ENCODE data around the gene MOB3A.

MOB3A gene

GRCh38 chr19:2081873-2082810 is 14.0 kb downstream of the MOB3A start:
- in situ Hi-C loops (cut with HindIII; ENCODE audit: low sequenced_read_pairs) = loop anchor here (10.0 kb wide), 1 partner anchor 87 kb away; no protein-coding TSS in a partner anchor
- no peak overlapping the region for H3K4me3 ChIP-seq (ENCODE audit: low read depth, low read length)
- DNase-seq (ENCODE audit: low read depth) = no peak
- TF ChIP-seq, protein P1, sequence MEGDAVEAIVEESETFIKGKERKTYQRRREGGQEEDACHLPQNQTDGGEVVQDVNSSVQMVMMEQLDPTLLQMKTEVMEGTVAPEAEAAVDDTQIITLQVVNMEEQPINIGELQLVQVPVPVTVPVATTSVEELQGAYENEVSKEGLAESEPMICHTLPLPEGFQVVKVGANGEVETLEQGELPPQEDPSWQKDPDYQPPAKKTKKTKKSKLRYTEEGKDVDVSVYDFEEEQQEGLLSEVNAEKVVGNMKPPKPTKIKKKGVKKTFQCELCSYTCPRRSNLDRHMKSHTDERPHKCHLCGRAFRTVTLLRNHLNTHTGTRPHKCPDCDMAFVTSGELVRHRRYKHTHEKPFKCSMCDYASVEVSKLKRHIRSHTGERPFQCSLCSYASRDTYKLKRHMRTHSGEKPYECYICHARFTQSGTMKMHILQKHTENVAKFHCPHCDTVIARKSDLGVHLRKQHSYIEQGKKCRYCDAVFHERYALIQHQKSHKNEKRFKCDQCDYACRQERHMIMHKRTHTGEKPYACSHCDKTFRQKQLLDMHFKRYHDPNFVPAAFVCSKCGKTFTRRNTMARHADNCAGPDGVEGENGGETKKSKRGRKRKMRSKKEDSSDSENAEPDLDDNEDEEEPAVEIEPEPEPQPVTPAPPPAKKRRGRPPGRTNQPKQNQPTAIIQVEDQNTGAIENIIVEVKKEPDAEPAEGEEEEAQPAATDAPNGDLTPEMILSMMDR (IDR thresholded peaks at IDR 0.05; ENCODE audit: low read depth, low read length, missing control alignments) = no peak

- in situ Hi-C loops (cut with HindIII; ENCODE audit: low sequenced_read_pairs) = loop anchor here (10.0 kb wide), 1 partner anchor 86 kb away; no protein-coding TSS in a partner anchor
These were observed 15.7 kb downstream of the MOB3A start for GRCh38 chr19:2080336-2080988.

DNA sequence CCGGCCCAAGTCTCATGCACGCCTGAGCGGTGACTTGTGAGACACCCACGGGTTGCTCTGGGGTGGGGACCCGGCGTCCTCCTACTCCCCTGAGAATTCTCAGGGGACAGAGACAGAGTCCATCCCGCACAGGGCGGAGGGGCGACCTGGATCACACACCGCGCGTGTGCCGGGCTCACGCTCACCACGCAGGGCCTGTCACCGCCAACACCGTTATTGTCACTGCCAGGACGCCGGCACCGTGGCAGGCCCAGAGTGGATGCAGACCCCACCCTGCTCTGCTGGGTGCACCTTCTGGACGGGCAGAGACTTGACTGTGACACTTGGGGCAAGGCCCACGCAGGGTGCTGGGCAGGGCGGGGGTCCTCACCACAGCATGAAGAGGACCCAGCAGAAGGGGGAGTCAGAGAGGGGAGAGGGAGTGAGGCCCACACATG is 16.2 kb downstream of the MOB3A start:
- DNase-seq (ENCODE audit: low read depth) = no peak
- TF ChIP-seq, protein P1 (IDR thresholded peaks at IDR 0.05; ENCODE audit: low read depth, low read length, missing control alignments) = no peak
- H3K4me3 ChIP-seq (ENCODE audit: low read depth, low read length) = no peak overlapping the region
- in situ Hi-C loops (cut with HindIII; ENCODE audit: low sequenced_read_pairs) = loop anchor here (10.0 kb wide), 1 partner anchor 85 kb away; no protein-coding TSS in a partner anchor

More at GRCh38 chr19:2080336-2080988, 15.7 kb downstream of the MOB3A start:
- TF ChIP-seq, protein P1 (IDR thresholded peaks at IDR 0.05; ENCODE audit: low read depth, low read length, missing control alignments) = no peak
- no peak overlapping the region for H3K4me3 ChIP-seq (ENCODE audit: low read depth, low read length)
- no peak for DNase-seq (ENCODE audit: low read depth)

DNA sequence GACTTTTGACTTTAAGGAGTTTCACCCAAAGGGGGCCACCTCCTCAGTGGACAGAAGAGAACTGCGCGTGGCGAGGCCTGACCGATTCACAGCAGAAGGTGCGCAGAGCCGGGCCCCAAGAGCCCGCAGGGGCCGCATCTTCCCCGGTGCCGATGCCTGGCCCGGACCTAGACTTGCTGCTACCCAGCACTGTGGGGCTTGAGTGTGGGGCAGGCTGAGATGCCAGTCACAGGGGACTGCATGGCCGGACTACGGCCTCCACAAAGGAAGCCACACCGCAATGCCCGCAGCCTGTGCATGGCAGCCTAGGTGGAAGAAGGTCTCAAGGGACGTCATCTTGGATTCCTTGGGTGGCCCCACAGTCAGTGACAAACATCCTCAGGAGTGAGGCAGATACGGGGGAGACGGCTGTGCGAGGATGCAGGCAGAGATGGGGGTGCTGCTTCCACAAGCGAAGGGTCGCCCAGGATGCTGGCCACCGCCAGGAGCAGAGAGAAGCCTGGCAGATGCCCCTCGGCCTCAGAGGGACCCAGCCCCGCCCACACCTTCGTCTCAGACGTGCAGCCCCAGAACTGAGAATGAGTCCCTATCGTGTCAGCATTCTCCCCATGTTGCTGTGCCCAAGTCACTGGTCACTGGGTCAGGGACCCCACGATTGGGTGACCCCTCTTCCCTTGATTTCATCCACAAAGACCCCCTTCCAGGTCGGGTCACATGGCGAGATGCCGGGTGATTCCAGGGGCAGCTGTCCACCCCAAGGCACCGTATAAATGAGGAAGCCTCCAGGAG is 16.9 kb downstream of the MOB3A start:
- TF ChIP-seq, protein P1 (IDR thresholded peaks at IDR 0.05; ENCODE audit: low read depth, low read length, missing control alignments) = no peak
- no peak overlapping the region for H3K4me3 ChIP-seq (ENCODE audit: low read depth, low read length)
- in situ Hi-C loops (cut with HindIII; ENCODE audit: low sequenced_read_pairs) = no loop called here
- DNase-seq (ENCODE audit: low read depth) = no peak

- H3K4me3 ChIP-seq (ENCODE audit: low read depth, low read length) = no peak overlapping the region
- no peak for DNase-seq (ENCODE audit: low read depth)
- TF ChIP-seq, protein P1 (IDR thresholded peaks at IDR 0.05; ENCODE audit: low read depth, low read length, missing control alignments) = no peak
- in situ Hi-C loops (cut with HindIII; ENCODE audit: low sequenced_read_pairs) = no loop called here
These were observed 18.1 kb downstream of the MOB3A start for GRCh38 chr19:2077833-2078619.
